ENCODE data around the gene MPEG1.

DNA sequence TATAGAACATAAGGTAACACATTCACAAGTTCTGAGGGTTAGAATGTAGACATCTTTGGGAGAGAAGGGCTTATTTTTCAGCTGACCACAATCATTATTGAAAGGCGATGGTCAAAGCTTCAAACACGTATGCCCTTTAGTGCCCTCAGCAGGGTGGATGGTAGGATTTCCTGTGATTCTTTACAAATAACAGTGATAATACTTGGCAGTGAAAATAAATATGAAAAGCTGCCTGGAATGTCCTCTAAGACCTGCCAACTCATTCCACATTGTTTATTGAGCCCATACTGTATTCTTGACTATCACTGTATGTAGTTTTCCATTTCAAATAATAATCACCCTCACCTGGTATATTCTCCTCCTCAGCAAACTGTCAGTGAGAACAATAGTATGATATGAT is 13.7 kb upstream of the MPEG1 start:
- TF ChIP-seq, protein P1, sequence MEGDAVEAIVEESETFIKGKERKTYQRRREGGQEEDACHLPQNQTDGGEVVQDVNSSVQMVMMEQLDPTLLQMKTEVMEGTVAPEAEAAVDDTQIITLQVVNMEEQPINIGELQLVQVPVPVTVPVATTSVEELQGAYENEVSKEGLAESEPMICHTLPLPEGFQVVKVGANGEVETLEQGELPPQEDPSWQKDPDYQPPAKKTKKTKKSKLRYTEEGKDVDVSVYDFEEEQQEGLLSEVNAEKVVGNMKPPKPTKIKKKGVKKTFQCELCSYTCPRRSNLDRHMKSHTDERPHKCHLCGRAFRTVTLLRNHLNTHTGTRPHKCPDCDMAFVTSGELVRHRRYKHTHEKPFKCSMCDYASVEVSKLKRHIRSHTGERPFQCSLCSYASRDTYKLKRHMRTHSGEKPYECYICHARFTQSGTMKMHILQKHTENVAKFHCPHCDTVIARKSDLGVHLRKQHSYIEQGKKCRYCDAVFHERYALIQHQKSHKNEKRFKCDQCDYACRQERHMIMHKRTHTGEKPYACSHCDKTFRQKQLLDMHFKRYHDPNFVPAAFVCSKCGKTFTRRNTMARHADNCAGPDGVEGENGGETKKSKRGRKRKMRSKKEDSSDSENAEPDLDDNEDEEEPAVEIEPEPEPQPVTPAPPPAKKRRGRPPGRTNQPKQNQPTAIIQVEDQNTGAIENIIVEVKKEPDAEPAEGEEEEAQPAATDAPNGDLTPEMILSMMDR (IDR thresholded peaks at IDR 0.05 in 8 of 11, conservative IDR thresholded peaks at IDR 0.05 in 3 of 11): no peak
- no peak for TF ChIP-seq POLR2A (IDR thresholded peaks at IDR 0.05)
